ENCODE results near the gene BATF.

Gene BATF

DNA sequence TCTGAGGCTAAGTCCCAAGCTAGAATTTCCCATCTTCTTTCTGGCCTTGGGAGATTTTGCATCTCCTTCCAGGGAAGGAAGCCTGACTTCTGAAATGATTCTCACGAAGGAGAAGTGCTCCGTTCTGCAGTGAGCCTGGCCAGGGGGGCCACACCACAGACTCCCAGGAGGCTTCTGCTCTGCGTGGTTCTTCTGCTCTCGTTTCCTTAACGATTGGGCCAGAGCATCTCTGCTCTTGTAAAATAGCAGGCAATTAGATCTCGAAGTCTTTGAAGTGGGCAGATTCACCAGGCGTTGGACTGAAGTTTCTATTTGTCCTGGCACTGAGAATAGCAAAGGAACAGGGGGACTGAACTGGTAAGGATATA is 6.7 kb upstream of the BATF start:
- no peak overlapping the region for H3K4me3 ChIP-seq (ENCODE audit: low read length)
- no peak for DNase-seq (ENCODE audit: low read depth)
- TF ChIP-seq, protein P1, sequence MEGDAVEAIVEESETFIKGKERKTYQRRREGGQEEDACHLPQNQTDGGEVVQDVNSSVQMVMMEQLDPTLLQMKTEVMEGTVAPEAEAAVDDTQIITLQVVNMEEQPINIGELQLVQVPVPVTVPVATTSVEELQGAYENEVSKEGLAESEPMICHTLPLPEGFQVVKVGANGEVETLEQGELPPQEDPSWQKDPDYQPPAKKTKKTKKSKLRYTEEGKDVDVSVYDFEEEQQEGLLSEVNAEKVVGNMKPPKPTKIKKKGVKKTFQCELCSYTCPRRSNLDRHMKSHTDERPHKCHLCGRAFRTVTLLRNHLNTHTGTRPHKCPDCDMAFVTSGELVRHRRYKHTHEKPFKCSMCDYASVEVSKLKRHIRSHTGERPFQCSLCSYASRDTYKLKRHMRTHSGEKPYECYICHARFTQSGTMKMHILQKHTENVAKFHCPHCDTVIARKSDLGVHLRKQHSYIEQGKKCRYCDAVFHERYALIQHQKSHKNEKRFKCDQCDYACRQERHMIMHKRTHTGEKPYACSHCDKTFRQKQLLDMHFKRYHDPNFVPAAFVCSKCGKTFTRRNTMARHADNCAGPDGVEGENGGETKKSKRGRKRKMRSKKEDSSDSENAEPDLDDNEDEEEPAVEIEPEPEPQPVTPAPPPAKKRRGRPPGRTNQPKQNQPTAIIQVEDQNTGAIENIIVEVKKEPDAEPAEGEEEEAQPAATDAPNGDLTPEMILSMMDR (conservative IDR thresholded peaks at IDR 0.05; ENCODE audit: low read depth, low read length) = no peak

GRCh38 chr14:75518625-75519024 is 3.6 kb upstream of the BATF start:
- no peak overlapping the region for H3K4me3 ChIP-seq (ENCODE audit: low read length)
- TF ChIP-seq, protein P1 (conservative IDR thresholded peaks at IDR 0.05; ENCODE audit: low read depth, low read length) = peak; percentile 46
- no peak for DNase-seq (ENCODE audit: low read depth)

GRCh38 chr14:75519394-75519793 is 2.9 kb upstream of the BATF start:
- no peak for DNase-seq (ENCODE audit: low read depth)
- TF ChIP-seq, protein P1 (conservative IDR thresholded peaks at IDR 0.05; ENCODE audit: low read depth, low read length) = no peak

DNA sequence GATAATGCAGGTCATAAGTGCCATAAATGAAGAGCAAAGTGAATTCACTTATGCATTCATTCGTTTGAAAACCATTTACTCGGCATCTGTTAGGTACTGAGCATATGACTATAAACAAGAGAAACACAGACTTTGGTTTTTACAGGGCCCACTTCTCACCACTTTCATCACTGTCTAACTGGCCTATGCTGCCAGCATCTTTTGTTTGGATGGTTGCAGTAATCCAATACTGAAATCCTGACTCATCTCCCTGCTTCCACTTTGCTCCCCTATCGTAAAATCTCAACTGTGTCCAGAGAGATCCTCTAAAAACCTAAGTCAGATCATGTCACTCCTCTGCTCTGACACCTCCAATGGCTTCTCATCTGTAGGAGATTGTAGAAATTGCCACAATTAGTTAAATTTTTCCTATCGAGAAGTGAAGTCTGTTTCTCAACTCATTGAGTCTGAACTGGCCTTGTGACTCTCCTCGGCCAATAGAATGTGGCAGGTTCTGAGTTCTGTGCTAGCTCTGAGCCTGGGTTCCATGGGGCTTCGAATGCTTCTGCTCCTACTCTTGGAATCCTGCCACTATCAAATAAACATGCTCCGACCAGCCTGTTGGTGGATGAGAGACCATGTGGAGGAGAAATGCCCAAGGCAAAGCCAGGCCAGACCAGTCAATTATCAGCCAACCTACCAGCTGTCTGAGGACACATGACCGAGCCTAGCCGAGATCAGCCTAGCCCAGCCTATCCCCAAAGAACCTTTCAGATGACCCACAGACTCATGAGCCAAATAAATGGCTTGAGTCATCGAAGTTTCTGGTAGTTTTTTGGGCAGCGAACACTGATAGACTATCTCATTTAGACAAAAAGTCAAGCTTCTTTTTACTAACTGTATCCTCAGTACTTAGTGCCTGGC is 2.2 kb upstream of the BATF start:
- no peak overlapping the region for H3K4me3 ChIP-seq (ENCODE audit: low read length)
- TF ChIP-seq, protein P1 (conservative IDR thresholded peaks at IDR 0.05; ENCODE audit: low read depth, low read length) = no peak
- DNase-seq (ENCODE audit: low read depth) = no peak

More at GRCh38 chr14:75519394-75519793, 2.9 kb upstream of the BATF start:
- H3K4me3 ChIP-seq (ENCODE audit: low read length) = no peak overlapping the region

GRCh38 chr14:75520852-75521251 is 1.4 kb upstream of the BATF start:
- TF ChIP-seq, protein P1 (conservative IDR thresholded peaks at IDR 0.05; ENCODE audit: low read depth, low read length) = no peak
- no peak overlapping the region for H3K4me3 ChIP-seq (ENCODE audit: low read length)
- DNase-seq (ENCODE audit: low read depth) = no peak

GRCh38 chr14:75521415-75522199 is 662 bp upstream of the BATF start:
- H3K4me3 ChIP-seq (ENCODE audit: low read length) = no peak overlapping the region

More at GRCh38 chr14:75521415-75522199, 662 bp upstream of the BATF start:
- no peak for DNase-seq (ENCODE audit: low read depth)
- TF ChIP-seq, protein P1 (conservative IDR thresholded peaks at IDR 0.05; ENCODE audit: low read depth, low read length) = no peak

Measured in retinal pigment epithelial cell (primary cell).